K562 (cell line): ENCODE data around the gene MYO18A. TPM values are rescaled to one million over a fixed set of nuclear protein-coding genes. Genes with fewer than 3 reads are reported as not detected.

Source experiments
- CTBP1 ChIP-seq: fragments of 450-650 bp; IDR thresholded peaks from 2 replicates; pipeline ENCODE4 v1.6.1; 2016; ENCODE audit warnings: borderline replicate concordance
- ETS2 ChIP-seq: IDR thresholded peaks from 2 replicates; pipeline ENCODE4 v1.6.1; 2016; ENCODE audit warnings: borderline replicate concordance, missing genetic modification characterization, mild to moderate bottlenecking, moderate library complexity, missing compliant biosample characterization; ENCODE audit not compliant: poor library complexity, severe bottlenecking
- EWSR1 ChIP-seq: fragments of 450-650 bp; IDR thresholded peaks from 2 replicates; pipeline ENCODE4 v1.6.1; 2018; ENCODE audit warnings: borderline replicate concordance, mild to moderate bottlenecking, low read depth, moderate library complexity; ENCODE audit not compliant: partially characterized antibody
- HIVEP1 ChIP-seq: fragments of 250-450 bp; sonication (Bioruptor Pico); IDR thresholded peaks from 2 replicates; pipeline ENCODE4 v1.4.0; 2020; ENCODE audit warnings: mild to moderate bottlenecking
- HMG20A ChIP-seq: fragments of 450-650 bp; formaldehyde crosslinking; conservative IDR thresholded peaks from 2 replicates; pipeline ENCODE4 v1.4.0; 2020; ENCODE audit warnings: mild to moderate bottlenecking, mixed read lengths
- KAT8 ChIP-seq: fragments of 450-650 bp; IDR thresholded peaks from 2 replicates; pipeline ENCODE4 v1.6.1; 2016; ENCODE audit warnings: low read depth, mild to moderate bottlenecking
- LARP7 ChIP-seq: fragments of 450-650 bp; IDR thresholded peaks from 2 replicates; pipeline ENCODE4 v1.6.1; 2016
- SOX6 ChIP-seq: fragments of 450-650 bp; IDR thresholded peaks from 2 replicates; pipeline ENCODE4 v1.6.1; 2014; ENCODE audit warnings: mild to moderate bottlenecking
- TEAD1 ChIP-seq, 2 experiments: fragments of 450-650 bp in 1 of 2; sonication (generic) in 1 of 2; formaldehyde crosslinking; IDR thresholded peaks; 2 replicates each; pipeline versions ENCODE4 v1.4.0 to v1.8.0; 2020 to 2022; ENCODE audit warnings: mild to moderate bottlenecking in 2 of 2, missing genetic modification reagents in 1 of 2
- ZBTB17 ChIP-seq: fragments of 450-650 bp; formaldehyde crosslinking; IDR thresholded peaks from 2 replicates; pipeline ENCODE4 v1.4.0; 2020; ENCODE audit warnings: mild to moderate bottlenecking
- ZNF277 ChIP-seq: fragments of 250-450 bp; sonication (Bioruptor Pico); IDR thresholded peaks from 2 replicates; pipeline ENCODE4 v1.8.0; 2022; ENCODE audit warnings: inconsistent platforms, mild to moderate bottlenecking, moderate library complexity, borderline replicate concordance
- ZNF507 ChIP-seq: conservative IDR thresholded peaks from 2 replicates; pipeline ENCODE4 v1.6.1; 2017; ENCODE audit warnings: missing genetic modification characterization, missing compliant biosample characterization
- ZNF589 ChIP-seq: fragments of 200-800 bp; sonication (Bioruptor generic); IDR thresholded peaks from 2 replicates; pipeline ENCODE4 v1.6.1; 2016; ENCODE audit warnings: low read depth, missing genetic modification characterization, missing compliant biosample characterization
- ZNF592 ChIP-seq: fragments of 450-650 bp; IDR thresholded peaks from 2 replicates; pipeline ENCODE4 v1.6.1; 2017; ENCODE audit warnings: antibody characterized with exemption, mild to moderate bottlenecking
- polyA plus RNA-seq, 8 experiments: library from polyadenylated mRNA; depleted of rRNA in 4 of 8; stranded (reverse) in 5 of 8; unstranded in 3 of 8; fragments of >200 nt; fragmentation: Nextera tagmentation in 2 of 8; fragmentation: Illumina TruSeq in 1 of 8; extraction: Ambion mirVana in 2 of 8; extraction: Trizol in 1 of 8; gene quantifications; 2 replicates each; pipeline versions ENCODE4 v1.2.1 to v1.2.3, GENCODE V29; 2011 to 2014; ENCODE audit warnings: inconsistent platforms in 1 of 8, missing spikeins in 1 of 8
- total RNA-seq, 7 experiments: library from RNA; depleted of rRNA in 6 of 7; stranded (reverse); fragments of >200 nt in 6 of 7; fragmentation: Illumina TruSeq in 2 of 7; extraction: Trizol in 2 of 7; gene quantifications; 2 replicates each; pipeline versions ENCODE4 v1.2.1 to v1.2.3, GENCODE V29; 2011 to 2021; ENCODE audit warnings: low replicate concordance in 1 of 7

The MYO18A gene
- total and polyA plus RNA-seq, 9 of the 15 experiments (the other 6 are each of a cell fraction or from before 2014, with no cell fraction given): 2.5 to 65.4 (median 17.1) TPM

- no peak for TF ChIP-seq ZNF507 (tag)
- TF ChIP-seq ZNF589 (CRISPR knock-in tag): 0 out of 2 replicates have a peak, but pooled peaks have one; percentile 43
- no peak for TF ChIP-seq ZNF277 (CRISPR knock-in tag)
- no peak for TF ChIP-seq ZBTB17
- 0 out of 2 replicates have a peak, but pooled peaks have one; percentile 49 for TF ChIP-seq CTBP1
- no peak; the same call in 1 of the 2 replicates for TF ChIP-seq SOX6
- TF ChIP-seq KAT8: no peak
- TF ChIP-seq EWSR1: no peak
- no peak for TF ChIP-seq HMG20A
- TF ChIP-seq ETS2: no peak
- TF ChIP-seq HIVEP1 (CRISPR knock-in tag): no peak
- no peak for TF ChIP-seq TEAD1 (CRISPR knock-in tag; IDR thresholded peaks at IDR 0.05)
- TF ChIP-seq ZNF592: peak; percentile 80
- no peak for TF ChIP-seq LARP7
Observed at GRCh38 chr17:29155227-29155965, 24.8 kb downstream of the MYO18A start (continued).
